B cell (primary cell): ENCODE data around the gene XXYLT1. TPM values are rescaled to one million over a fixed set of nuclear protein-coding genes. Genes with fewer than 3 reads are reported as not detected.

Source experiments
- ATAC-seq: fragments of 200-7000 bp; cut with Tn5 transposase; one replicate; pipeline ENCODE4 v1.10.0; 2021; ENCODE audit warnings: low read depth, mild to moderate bottlenecking, moderate number of reproducible peaks, moderate library complexity
- CTCF ChIA-PET: fragments of 350-600 bp; sonication (Branson Sonifier 250); formaldehyde crosslinking; loops from one replicate; lab custom pipeline; 2021; ENCODE audit warnings: antibody characterized with exemption, inconsistent platforms; lab: Charles Lee
- POLR2A ChIA-PET: fragments of 350-600 bp; sonication (Branson Sonifier 250); formaldehyde crosslinking; loops from one replicate; lab custom pipeline; 2021; ENCODE audit warnings: antibody characterized with exemption; lab: Charles Lee
- DNase-seq: peaks from one replicate; pipeline ENCODE4 v3.0.0; 2013
- H2AFZ ChIP-seq: 2 replicates; pipeline ENCODE4 v1.6.1; 2012; ENCODE audit warnings: mild to moderate bottlenecking, low read depth, low read length; ENCODE audit not compliant: insufficient read depth, poor library complexity, severe bottlenecking
- H3K27ac ChIP-seq, 2 donors: 1 replicate in 1 of 2; 2 replicates in 1 of 2; pipeline ENCODE4 v1.5.1; 2012 to 2013; ENCODE audit warnings: low read length in 2 of 2, mild to moderate bottlenecking in 2 of 2, moderate library complexity in 1 of 2
- H3K27me3 ChIP-seq, 4 experiments: fragments of 200-600 bp in 1 of 4; sonication (generic) in 1 of 4; replicated peaks in 1 of 4; 1 replicate in 2 of 4; 2 replicates in 2 of 4; pipeline versions ENCODE4 v1.6.1 to v1.7.0; 2013 to 2016; ENCODE audit warnings: low read length in 3 of 4, mild to moderate bottlenecking in 2 of 4, mixed read lengths in 1 of 4, moderate library complexity in 1 of 4; ENCODE audit not compliant: insufficient read depth in 4 of 4, control insufficient read depth in 3 of 4; ENCODE audit errors: control extremely low read depth in 1 of 4
- H3K36me3 ChIP-seq, 2 experiments: replicated peaks in 1 of 2; 1 replicate in 1 of 2; 2 replicates in 1 of 2; pipeline versions ENCODE4 v1.6.1 to v1.7.1; 2013; ENCODE audit warnings: low read length in 1 of 2; ENCODE audit not compliant: insufficient read depth in 2 of 2, control insufficient read depth in 1 of 2; ENCODE audit errors: control extremely low read depth in 1 of 2, extremely low read depth in 1 of 2
- H3K4me1 ChIP-seq, 2 donors: fragments of 200-600 bp in 1 of 2; sonication (generic) in 1 of 2; 1 replicate in 1 of 2; 2 replicates in 1 of 2; pipeline versions ENCODE4 v1.5.1 to v1.6.1; 2013 to 2017; ENCODE audit warnings: low read length in 2 of 2; ENCODE audit not compliant: control insufficient read depth in 2 of 2, insufficient read depth in 2 of 2
- H3K4me2 ChIP-seq: replicated peaks from 2 replicates; pipeline ENCODE3; 2012; ENCODE audit warnings: mild to moderate bottlenecking, low read depth, low read length; ENCODE audit not compliant: poor library complexity, severe bottlenecking
- H3K4me3 ChIP-seq, 5 experiments: fragments of 200-600 bp in 1 of 5; sonication (generic) in 1 of 5; 1 replicate in 3 of 5; 2 replicates in 2 of 5; pipeline versions ENCODE4 v1.5.1 to v1.7.0; 2011 to 2016; ENCODE audit warnings: low read length in 4 of 5, mild to moderate bottlenecking in 4 of 5, low read depth in 2 of 5, control low read depth in 1 of 5, moderate library complexity in 1 of 5; ENCODE audit not compliant: insufficient read depth in 1 of 5; ENCODE audit errors: control extremely low read depth in 1 of 5, extremely low read depth in 1 of 5
- H3K79me2 ChIP-seq: fragments of 200-600 bp; sonication (generic); one replicate; pipeline ENCODE4 v1.6.0; 2016; ENCODE audit warnings: low read length; ENCODE audit not compliant: control insufficient read depth, insufficient read depth
- H3K9ac ChIP-seq: fragments of 200-600 bp; sonication (generic); 2 replicates; pipeline ENCODE4 v1.6.1; 2017; ENCODE audit warnings: mild to moderate bottlenecking, low read length, moderate library complexity
- H3K9me3 ChIP-seq, 3 donors: one replicate each; pipeline versions ENCODE4 v1.6.1 to v1.7.1; 2013; ENCODE audit warnings: low read length in 2 of 3; ENCODE audit not compliant: control insufficient read depth in 2 of 3, insufficient read depth in 1 of 3; ENCODE audit errors: control extremely low read depth in 1 of 3
- H4K20me1 ChIP-seq: 2 replicates; pipeline ENCODE4 v1.6.0; 2012; ENCODE audit warnings: mild to moderate bottlenecking, low read length; ENCODE audit not compliant: insufficient read depth, control insufficient read depth, poor library complexity, severe bottlenecking
- H3K27ac Mint-ChIP-seq: one replicate; pipeline ENCODE4 v1.8.0; 2021; ENCODE audit warnings: mixed read lengths
- H3K27me3 Mint-ChIP-seq: one replicate; pipeline ENCODE4 v1.8.0; 2021; ENCODE audit warnings: mixed read lengths
- H3K4me1 Mint-ChIP-seq: one replicate; pipeline ENCODE4 v1.8.0; 2021; ENCODE audit warnings: mixed read lengths
- H3K4me3 Mint-ChIP-seq: one replicate; pipeline ENCODE4 v1.8.0; 2021; ENCODE audit warnings: mixed read lengths
- H3K9me3 Mint-ChIP-seq: one replicate; pipeline ENCODE4 v1.8.0; 2022; ENCODE audit warnings: mixed read lengths; ENCODE audit not compliant: insufficient read depth
- EZH2 ChIP-seq: IDR thresholded peaks from 2 replicates; pipeline ENCODE4 v1.6.1; 2012; ENCODE audit warnings: borderline replicate concordance, low read depth, mild to moderate bottlenecking, moderate library complexity, low read length; ENCODE audit not compliant: insufficient read depth, poor library complexity, severe bottlenecking
- WGBS: methylation state at CpG from one replicate; pipeline ENCODE4 v1.1.5; 2013; ENCODE audit warnings: missing lambda C conversion rate; ENCODE audit not compliant: insufficient coverage; 5-methylcytosine and 5-hydroxymethylcytosine counted together
- intact Hi-C: fragments of 100-400 bp; cut with micrococcal nuclease; formaldehyde crosslinking; loops from one replicate; pipeline ENCODE4 v1.10.0; 2022
- polyA plus RNA-seq: library from polyadenylated mRNA; depleted of rRNA; stranded (reverse); fragments of >200 nt; gene quantifications from 2 replicates; pipeline ENCODE4 v1.2.3, GENCODE V29; 2012
- total RNA-seq, 2 donors: library from RNA; stranded (reverse); fragments of 120-200 nt in 1 of 2; gene quantifications; 1 replicate in 1 of 2; 2 replicates in 1 of 2; pipeline versions ENCODE4 v1.2.3 to v1.2.4, GENCODE V29; 2013 to 2022
- TF ChIP-seq, protein P1 (sequence below): fragments of 200-600 bp; IDR thresholded peaks from one replicate; pipeline ENCODE4 v1.8.0; 2022; ENCODE audit warnings: antibody characterized with exemption, mild to moderate bottlenecking

XXYLT1 gene
- total and polyA plus RNA-seq, 2 donors (not counting 1 experiment from before 2014, with no cell fraction given): 2.6 to 11.2 TPM

DNA sequence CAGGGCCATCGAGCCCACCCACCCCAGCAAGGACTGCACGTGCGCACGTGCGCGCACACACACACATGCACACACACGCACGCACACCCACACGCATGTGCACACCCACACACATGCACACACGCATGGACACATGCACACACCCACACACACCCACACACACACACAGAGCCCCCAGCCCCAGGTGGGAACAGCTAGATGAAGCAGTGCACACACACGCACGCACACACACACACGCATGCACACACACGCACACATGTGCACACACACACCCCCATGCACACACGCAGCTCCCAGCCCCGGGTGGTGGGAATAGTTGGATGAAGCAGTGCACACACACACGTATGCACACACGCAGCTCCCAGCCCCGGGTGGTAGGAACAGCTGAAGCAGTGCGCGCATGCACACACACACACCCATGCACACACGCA is 158.6 kb downstream of the XXYLT1 start:
- no peaks in the 10 kb centered on the region for H3K27me3 Mint-ChIP-seq
- H3K4me3 ChIP-seq: no peak overlapping the region
- ChIA-PET CTCF (interaction anchor here (1.7 kb wide), 1 partner anchor 429 kb away, joined by 10 read pairs; no protein-coding TSS in a partner anchor), POLR2A (no interaction called here)
- H2AFZ ChIP-seq: no peak overlapping the region
- no peak overlapping the region for H3K27ac ChIP-seq
- H3K9ac ChIP-seq: no peak overlapping the region
- H3K4me2 ChIP-seq: no peak overlapping the region
- DNase-seq (no peak), ATAC-seq (no peak)
- H3K9me3 ChIP-seq: no peaks in the 10 kb centered on the region
- H3K79me2 ChIP-seq: no peaks in the 10 kb centered on the region
- no peaks in the 10 kb centered on the region for H4K20me1 ChIP-seq
- intact Hi-C loops: no loop called here
- no peaks in the 10 kb centered on the region for H3K4me1 ChIP-seq
- H3K4me3 Mint-ChIP-seq: no peak overlapping the region
- H3K27me3 ChIP-seq: no peaks in the 10 kb centered on the region
- 87% methylated on average over 17 of the region's 22 CpGs for WGBS
- H3K9me3 Mint-ChIP-seq: no peaks in the 10 kb centered on the region
- peaks cover 3% of the 10 kb centered on the region for H3K4me1 Mint-ChIP-seq
- TF ChIP-seq, protein P1, sequence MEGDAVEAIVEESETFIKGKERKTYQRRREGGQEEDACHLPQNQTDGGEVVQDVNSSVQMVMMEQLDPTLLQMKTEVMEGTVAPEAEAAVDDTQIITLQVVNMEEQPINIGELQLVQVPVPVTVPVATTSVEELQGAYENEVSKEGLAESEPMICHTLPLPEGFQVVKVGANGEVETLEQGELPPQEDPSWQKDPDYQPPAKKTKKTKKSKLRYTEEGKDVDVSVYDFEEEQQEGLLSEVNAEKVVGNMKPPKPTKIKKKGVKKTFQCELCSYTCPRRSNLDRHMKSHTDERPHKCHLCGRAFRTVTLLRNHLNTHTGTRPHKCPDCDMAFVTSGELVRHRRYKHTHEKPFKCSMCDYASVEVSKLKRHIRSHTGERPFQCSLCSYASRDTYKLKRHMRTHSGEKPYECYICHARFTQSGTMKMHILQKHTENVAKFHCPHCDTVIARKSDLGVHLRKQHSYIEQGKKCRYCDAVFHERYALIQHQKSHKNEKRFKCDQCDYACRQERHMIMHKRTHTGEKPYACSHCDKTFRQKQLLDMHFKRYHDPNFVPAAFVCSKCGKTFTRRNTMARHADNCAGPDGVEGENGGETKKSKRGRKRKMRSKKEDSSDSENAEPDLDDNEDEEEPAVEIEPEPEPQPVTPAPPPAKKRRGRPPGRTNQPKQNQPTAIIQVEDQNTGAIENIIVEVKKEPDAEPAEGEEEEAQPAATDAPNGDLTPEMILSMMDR: no peak
- TF ChIP-seq EZH2: no peak
- H3K36me3 ChIP-seq: no peaks in the 10 kb centered on the region
- no peak overlapping the region for H3K27ac Mint-ChIP-seq

DNA sequence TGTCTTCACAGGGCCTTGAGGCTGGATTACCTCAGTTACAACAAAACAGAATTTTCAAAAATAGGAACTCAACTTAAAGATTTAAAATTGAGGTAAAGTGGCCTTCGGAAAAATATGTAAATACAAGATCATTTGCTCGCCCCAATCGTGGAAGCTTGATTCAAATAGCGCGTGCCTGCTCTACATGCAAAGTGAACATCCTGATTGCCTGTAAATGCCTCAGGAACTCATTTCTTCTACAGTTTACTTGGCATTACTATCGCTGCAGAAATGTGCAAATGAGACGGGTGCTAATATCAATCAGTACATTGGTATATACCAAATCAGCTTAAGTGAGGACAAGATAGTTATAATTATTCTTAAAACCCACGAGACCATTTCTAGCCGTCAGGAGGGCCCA is 159.2 kb downstream of the XXYLT1 start:
- no peaks in the 10 kb centered on the region for H3K27me3 ChIP-seq
- intact Hi-C loops: no loop called here
- Mint-ChIP-seq H3K4me3 (no peak overlapping the region), H3K4me1 (peaks cover 3% of the 10 kb centered on the region), H3K27me3 (no peaks in the 10 kb centered on the region), H3K27ac (no peak overlapping the region), H3K9me3 (no peaks in the 10 kb centered on the region)
- ChIA-PET POLR2A (no interaction called here), CTCF (interaction anchor here (1.7 kb wide), 1 partner anchor 429 kb away, joined by 10 read pairs; no protein-coding TSS in a partner anchor)
- WGBS: 91% methylated on average over 2 of the region's 9 CpGs
- H4K20me1 ChIP-seq: no peaks in the 10 kb centered on the region
- H2AFZ ChIP-seq: no peak overlapping the region
- H3K9ac ChIP-seq: no peak overlapping the region
- no peak overlapping the region for H3K27ac ChIP-seq
- H3K79me2 ChIP-seq: no peaks in the 10 kb centered on the region
- no peak overlapping the region for H3K4me3 ChIP-seq
- ATAC-seq: no peak
- no peak for TF ChIP-seq EZH2
- TF ChIP-seq, protein P1: no peak
- no peaks in the 10 kb centered on the region for H3K9me3 ChIP-seq
- no peaks in the 10 kb centered on the region for H3K36me3 ChIP-seq
- peaks cover 0 to 1% of the 10 kb centered on the region in 2 donors for H3K4me1 ChIP-seq
- no peak for DNase-seq
- no peak overlapping the region for H3K4me2 ChIP-seq
